ENCODE measurements around the gene VWA5A.

VWA5A gene

DNA sequence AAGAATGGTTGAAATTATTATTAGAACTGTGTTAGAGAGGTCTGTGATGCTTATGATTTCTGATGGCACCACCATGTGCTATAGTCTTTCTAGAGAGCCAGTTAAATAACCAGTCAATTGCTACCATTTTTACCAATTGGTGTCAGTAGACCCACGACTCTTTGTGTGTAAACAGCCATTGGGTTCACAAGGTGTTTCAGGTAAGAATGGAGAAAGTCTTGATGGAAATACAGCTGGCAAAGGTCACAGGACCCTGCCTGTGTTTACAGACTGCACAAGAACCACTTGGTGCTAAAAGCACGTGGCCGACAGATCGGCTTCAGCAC is 43.7 kb upstream of the VWA5A start:
- Mint-ChIP-seq H3K27ac (no peak overlapping the region), H3K27me3 (ENCODE audit: low read depth, poor library complexity) (peaks cover 31% of the 10 kb centered on the region), H3K9me3 (no peaks in the 10 kb centered on the region), H3K4me1 (peaks cover 4% of the 10 kb centered on the region), H3K4me3 (no peak overlapping the region), H3K36me3 (ENCODE audit: low read depth) (no peaks in the 10 kb centered on the region)
- DNase-seq, result no peak
- TF ChIP-seq, protein P1, sequence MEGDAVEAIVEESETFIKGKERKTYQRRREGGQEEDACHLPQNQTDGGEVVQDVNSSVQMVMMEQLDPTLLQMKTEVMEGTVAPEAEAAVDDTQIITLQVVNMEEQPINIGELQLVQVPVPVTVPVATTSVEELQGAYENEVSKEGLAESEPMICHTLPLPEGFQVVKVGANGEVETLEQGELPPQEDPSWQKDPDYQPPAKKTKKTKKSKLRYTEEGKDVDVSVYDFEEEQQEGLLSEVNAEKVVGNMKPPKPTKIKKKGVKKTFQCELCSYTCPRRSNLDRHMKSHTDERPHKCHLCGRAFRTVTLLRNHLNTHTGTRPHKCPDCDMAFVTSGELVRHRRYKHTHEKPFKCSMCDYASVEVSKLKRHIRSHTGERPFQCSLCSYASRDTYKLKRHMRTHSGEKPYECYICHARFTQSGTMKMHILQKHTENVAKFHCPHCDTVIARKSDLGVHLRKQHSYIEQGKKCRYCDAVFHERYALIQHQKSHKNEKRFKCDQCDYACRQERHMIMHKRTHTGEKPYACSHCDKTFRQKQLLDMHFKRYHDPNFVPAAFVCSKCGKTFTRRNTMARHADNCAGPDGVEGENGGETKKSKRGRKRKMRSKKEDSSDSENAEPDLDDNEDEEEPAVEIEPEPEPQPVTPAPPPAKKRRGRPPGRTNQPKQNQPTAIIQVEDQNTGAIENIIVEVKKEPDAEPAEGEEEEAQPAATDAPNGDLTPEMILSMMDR (IDR thresholded peaks at IDR 0.05), result no peak

DNA sequence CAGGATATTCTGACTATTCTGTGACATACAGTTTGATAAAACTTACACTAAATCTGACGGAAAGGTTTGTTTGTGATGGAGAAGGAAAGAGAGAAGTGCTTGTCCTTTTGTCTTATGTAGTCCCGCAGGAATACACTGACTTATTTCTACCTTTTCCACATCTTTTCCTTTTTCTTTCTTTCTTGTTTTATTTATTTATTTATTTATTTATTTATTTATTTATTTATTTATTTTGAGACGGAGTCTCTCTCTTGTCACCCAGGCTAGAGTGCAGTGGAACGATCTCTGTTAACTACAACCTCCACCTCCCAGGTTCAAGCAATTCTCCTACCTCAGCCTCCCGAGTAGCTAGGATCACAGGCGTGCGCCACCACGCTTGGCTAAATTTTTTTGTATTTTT is 43.1 kb upstream of the VWA5A start:
- H3K27ac Mint-ChIP-seq, result no peak overlapping the region
- H3K4me1 Mint-ChIP-seq, result peaks cover 4% of the 10 kb centered on the region
- H3K36me3 Mint-ChIP-seq (ENCODE audit: low read depth), result no peaks in the 10 kb centered on the region
- H3K9me3 Mint-ChIP-seq, result no peaks in the 10 kb centered on the region
- no peak for DNase-seq
- H3K4me3 Mint-ChIP-seq, result no peak overlapping the region
- H3K27me3 Mint-ChIP-seq (ENCODE audit: low read depth, poor library complexity), result peaks cover 32% of the 10 kb centered on the region
- TF ChIP-seq, protein P1 (IDR thresholded peaks at IDR 0.05), result no peak

DNA sequence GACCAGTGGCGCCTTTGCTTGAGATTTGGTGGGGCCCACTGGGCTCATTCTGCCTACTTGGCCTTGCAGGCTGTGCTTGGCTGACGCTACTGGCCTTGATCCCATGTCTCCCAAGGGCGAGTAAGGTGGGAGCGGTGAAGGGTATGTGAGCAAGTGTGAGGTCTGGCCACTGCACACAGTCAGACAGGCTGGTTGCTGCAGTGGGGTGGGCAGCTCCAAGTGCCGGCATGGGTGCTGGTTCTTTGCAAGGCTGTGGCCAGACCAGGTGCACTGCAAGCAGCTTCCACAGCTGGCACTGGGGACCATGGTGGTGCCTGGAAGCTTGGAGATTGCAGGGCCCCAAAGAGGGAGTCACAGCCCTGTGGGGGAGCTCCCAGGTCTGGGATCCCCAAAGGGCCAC is 40.7 kb upstream of the VWA5A start:
- Mint-ChIP-seq H3K9me3 (no peaks in the 10 kb centered on the region), H3K27me3 (ENCODE audit: low read depth, poor library complexity) (peaks cover 17% of the 10 kb centered on the region), H3K4me1 (peaks cover 9% of the 10 kb centered on the region), H3K4me3 (no peak overlapping the region), H3K27ac (no peak overlapping the region), H3K36me3 (ENCODE audit: low read depth) (no peaks in the 10 kb centered on the region)
- DNase-seq, result no peak
- TF ChIP-seq, protein P1 (IDR thresholded peaks at IDR 0.05), result no peak

DNA sequence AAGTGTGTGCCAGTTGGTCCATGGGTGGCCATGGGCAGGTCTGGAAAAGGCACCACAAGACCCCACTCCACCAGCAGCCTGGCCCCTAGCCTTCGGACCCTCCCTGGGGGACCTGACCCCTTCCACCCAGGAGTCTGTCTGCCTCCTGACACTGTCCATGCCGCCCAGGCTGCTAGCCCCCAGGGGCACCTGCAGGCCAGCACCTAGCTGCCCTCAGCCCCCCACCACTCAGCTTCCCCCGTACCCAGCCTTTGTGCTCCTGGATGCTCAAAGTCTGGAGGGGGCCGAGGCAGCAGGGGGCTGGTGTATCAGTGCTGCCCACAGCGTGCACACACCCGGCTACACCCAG is 39.8 kb upstream of the VWA5A start:
- no peak overlapping the region for H3K4me3 Mint-ChIP-seq
- peaks cover 7% of the 10 kb centered on the region for H3K4me1 Mint-ChIP-seq
- no peaks in the 10 kb centered on the region for H3K9me3 Mint-ChIP-seq
- no peak for DNase-seq
- TF ChIP-seq, protein P1 (IDR thresholded peaks at IDR 0.05), result no peak
- no peaks in the 10 kb centered on the region for H3K36me3 Mint-ChIP-seq (ENCODE audit: low read depth)
- H3K27ac Mint-ChIP-seq, result no peak overlapping the region
- H3K27me3 Mint-ChIP-seq (ENCODE audit: low read depth, poor library complexity), result peaks cover 9% of the 10 kb centered on the region

DNA sequence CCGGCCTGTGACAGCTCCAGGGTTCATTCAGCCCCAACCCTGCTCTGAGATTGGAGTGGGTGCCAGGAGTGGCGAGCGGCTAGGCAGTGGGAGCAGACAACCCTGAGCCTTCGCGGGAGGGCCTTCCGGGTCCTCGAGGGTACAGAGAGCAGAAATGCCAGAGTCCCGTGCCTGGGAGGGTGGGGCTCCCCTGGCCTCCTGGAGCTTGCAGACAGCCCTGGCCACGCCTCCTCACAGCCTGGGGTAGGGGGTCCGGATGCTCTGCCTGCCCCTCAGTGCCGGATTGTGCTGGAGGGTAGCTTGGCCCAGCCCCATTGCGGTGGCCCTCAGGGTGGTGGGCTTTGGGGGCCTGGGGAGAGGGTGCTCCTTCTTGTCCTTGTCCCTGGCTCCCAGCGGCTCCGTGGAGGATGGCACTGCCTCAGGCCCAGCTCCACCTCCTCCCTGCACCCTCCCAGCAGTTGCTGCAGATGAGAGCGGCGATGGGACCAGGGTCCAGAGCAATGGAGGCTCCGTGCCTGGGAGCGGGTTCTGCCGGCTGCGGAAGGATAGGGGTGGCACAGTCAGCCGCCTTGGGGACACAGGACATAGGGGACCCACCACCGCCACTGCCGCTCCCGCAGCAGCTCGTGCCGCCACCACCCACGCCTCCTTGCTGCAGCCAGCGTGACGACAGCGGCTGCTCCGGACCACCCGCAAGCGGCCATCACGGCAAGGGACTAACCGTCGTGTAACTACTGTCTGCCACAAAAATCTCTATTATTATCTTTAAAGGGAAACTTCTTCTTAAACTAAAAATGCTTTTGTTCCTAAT is 39.2 kb upstream of the VWA5A start:
- H3K9me3 Mint-ChIP-seq, result no peaks in the 10 kb centered on the region
- DNase-seq, result no peak
- TF ChIP-seq, protein P1 (IDR thresholded peaks at IDR 0.05), result no peak
- peaks cover 8% of the 10 kb centered on the region for H3K27me3 Mint-ChIP-seq (ENCODE audit: low read depth, poor library complexity)
- H3K36me3 Mint-ChIP-seq (ENCODE audit: low read depth), result no peaks in the 10 kb centered on the region
- no peak overlapping the region for H3K27ac Mint-ChIP-seq
- no peak overlapping the region for H3K4me3 Mint-ChIP-seq
- H3K4me1 Mint-ChIP-seq, result peaks cover 7% of the 10 kb centered on the region

DNA sequence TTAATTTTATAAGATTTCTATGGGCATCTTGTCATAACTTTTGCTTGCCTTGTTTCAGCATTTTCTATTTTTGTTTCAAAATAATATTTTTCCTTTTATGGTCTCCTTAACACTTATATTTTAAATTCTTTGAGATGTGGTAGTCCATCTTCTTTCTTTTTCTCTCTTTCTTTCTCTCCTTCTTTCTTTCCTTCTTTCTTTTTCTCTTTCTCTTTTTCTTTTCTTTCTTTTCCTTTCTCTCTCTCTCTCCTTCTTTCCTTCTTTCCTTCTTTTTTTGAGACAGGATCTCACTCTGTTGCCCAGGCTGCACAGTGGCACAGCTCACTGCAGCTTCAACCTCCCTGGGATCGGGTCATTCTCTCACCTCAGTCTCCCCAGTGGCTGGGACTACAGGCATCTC is 38.0 kb upstream of the VWA5A start:
- TF ChIP-seq, protein P1 (IDR thresholded peaks at IDR 0.05), result no peak
- Mint-ChIP-seq H3K27ac (no peak overlapping the region), H3K4me1 (peaks cover 7% of the 10 kb centered on the region), H3K27me3 (ENCODE audit: low read depth, poor library complexity) (peaks cover 15% of the 10 kb centered on the region), H3K36me3 (ENCODE audit: low read depth) (no peaks in the 10 kb centered on the region), H3K4me3 (no peak overlapping the region), H3K9me3 (no peaks in the 10 kb centered on the region)
- DNase-seq, result no peak

Data from nephron progenitor cell (in vitro differentiated cells).